NCI-H1092 treated with DMSO at 0.1 percent for 48 hours (cell line): ENCODE data around the gene CCDC154.
"Not testable (repeated sequence)": the region's sequence is repeated elsewhere in the genome, so short reads cannot be mapped to it uniquely, and the experiment has no call there.

Experiments
- DNase-seq: peaks from one replicate; lab custom pipeline; 2025; lab: John Stamatoyannopoulos, UW

The CCDC154 gene, protein sequence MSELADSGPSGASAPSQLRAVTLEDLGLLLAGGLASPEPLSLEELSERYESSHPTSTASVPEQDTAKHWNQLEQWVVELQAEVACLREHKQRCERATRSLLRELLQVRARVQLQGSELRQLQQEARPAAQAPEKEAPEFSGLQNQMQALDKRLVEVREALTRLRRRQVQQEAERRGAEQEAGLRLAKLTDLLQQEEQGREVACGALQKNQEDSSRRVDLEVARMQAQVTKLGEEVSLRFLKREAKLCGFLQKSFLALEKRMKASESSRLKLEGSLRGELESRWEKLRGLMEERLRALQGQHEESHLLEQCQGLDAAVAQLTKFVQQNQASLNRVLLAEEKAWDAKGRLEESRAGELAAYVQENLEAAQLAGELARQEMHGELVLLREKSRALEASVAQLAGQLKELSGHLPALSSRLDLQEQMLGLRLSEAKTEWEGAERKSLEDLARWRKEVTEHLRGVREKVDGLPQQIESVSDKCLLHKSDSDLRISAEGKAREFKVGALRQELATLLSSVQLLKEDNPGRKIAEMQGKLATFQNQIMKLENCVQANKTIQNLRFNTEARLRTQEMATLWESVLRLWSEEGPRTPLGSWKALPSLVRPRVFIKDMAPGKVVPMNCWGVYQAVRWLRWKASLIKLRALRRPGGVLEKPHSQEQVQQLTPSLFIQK

DNA sequence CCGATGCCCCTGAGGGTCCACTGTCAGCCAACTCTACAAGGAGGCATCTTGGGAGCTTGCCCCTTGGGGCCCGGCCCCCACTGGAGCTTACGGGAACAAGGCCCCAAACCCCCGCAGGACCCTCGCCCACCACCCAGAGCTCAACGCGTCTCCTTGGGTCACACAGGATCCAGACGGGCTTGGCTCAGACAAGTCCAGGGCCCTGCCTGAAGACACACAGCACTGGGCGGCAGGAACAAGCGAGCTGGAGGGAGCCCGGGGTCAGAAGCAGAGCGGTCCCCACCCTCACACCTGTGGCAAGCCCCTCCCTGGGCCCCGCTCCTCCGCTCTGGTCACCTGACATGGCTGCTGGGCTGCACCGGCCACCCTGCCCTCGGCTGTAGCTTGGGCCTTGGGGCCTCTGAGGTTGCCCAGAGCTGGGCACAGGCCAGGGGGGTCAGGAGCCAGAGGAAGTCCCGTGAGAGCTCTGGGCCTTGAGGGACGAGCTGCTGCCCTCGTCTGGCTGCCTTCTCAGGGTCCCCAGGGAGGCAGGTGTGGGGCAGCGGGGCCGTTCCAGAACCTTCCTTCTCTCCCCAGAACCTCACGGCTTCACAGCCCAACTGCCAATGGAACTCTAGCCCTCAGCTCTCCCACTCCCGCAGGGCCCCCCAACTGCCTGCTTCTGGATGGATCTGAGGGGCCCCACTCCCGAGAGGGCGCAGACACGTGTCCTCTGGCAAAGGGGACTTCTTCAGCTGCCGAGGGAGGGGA is at the start of gene CCDC154:
Gene CCDC154, minus strand, starts transcription at position 577 of the 750 bp plus-strand sequence. Its CDS starts 234 bp downstream, at position 343.
- no peak for DNase-seq

DNA sequence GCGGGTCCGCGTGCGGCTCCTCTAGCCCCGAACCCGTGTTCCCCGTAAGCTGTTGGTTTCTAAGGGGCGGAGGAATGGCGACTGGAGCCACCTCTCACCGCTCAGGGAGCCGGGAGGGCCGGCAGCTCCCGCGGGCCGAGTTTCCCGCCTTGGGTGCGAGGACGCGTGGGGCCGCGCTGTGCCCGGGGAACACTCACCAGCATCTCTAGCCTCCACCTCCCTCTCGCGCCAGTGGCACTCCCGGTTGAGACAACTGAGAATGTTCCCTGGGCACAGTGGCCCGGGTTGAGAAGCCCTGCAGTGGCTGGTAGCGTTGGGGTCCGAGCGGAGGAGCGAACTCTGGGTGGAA is 49.4 kb upstream of the CCDC154 start:
- DNase-seq = no peak

DNA sequence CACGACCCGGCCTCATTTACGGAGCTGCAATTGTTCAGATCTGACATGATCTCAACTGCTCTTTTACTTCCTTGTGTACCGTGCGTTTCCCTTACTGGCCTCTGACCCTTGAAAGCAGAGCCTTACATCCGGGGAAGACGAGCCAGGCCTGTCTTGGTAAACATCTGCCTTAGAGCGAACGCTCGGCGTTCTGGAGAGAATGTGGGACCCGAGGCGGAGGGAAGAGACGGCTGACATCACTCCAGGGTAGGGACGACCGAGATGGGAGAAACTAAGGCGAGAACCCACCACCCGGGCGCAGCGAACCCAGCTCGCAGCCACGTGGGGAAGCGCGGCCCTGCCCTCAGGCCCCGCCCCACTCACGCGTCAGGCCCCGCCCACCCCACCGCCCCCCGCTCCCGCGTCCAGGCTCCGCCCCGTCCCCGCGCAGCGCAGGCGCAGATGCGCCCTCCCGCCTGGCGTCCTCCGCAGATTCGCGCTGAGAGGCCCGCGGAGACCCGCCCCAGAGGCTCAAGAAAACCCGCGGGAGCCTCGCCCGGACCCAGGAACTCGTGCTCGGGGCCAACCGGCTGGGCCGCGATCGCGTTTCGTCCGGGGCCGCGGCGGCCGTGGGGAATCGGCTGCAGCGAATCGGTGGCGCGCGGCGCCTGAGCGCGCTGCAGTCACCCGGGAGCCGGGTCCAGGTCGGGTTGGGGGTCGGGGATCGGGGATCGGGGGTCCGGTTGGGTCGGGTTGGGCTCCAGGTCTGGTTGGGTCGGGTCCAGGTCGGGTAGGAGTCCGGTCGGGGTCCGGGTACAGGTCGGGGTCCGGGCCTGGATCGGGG is 48.8 kb upstream of the CCDC154 start, which contains the start of gene TELO2:
Gene TELO2, plus strand, starts transcription at position 438 of the 823 bp plus-strand sequence. CDS start 922 bp downstream, outside the sequence.
- peak; percentile 77 for DNase-seq

DNA sequence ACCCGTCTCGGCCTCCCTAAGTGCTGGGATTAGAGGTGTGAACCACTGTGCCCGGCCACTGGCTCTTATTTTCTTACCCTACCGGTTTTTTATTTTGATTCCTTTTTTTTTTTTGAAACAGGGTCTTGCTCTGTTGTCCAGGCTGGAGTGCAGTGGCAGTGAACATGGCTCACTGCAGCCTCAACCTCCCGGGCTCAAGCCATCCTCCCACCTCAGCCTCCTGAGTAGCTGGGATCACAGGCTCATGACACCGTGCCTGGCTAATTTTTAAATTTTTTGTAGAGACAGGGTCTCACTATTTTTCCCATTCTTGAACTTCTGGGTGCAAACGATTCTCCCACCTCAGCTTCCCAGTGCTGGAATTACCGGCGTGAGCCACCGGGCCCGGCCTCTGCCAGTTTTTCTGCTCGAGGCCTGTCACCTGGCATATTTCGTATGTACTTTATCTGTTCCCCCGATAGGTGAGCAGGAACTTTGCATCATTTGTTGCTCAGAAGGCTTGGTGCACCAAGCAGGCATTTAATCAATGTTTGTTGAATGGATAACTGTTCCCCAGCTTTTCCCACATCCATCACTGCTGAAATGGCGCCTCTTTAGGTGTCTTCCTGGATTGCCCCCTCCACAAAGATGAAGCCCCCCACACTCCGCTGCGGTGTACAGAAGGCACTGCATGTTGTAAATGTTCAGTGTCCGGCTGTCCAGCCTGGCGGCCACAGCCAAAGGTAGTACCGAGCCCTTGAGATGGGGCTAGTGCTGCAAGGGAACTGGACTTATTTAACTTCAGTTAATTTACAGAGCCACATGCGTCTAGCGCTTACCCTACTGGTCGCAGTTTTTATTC is 47.9 kb upstream of the CCDC154 start:
- no peak for DNase-seq

DNA sequence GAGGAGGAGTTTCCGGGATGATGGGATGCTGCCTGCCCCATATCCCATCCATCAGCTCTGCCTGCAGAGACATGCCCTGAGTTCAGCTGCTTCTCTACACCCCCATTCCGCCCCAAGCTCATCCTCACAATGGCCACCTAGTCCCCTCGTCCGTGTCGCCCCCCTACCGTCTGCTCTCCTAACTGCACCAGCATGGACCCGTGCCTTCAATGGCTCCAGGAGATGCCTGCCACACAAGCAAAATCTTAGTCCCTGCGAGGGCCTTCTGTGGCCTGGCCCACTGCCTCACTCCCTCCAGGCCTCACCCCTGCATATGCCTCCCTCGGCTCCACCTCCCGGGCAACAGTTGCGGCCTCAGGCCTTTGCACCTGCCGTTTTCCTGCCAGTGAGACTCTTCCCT is 47.0 kb upstream of the CCDC154 start:
- no peak for DNase-seq

DNA sequence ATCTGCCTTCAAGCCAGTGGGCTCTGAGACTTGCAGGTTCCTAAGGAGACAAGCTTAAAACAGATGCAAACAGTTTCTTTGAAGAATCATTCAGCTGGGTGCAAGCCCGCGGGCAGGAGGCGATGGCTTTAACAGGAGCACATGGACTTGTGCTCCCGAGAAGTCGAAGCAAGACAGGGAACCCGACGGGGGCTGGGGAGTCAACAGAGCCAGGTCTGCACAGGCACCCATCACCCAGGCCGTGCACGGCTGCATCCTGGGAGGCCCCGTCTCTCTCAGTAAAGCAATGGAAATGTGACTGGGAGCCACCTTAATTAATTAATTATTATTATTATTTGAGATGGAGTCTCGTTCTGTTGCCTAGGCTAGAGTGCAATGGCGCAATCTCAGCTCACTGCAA is 44.7 kb upstream of the CCDC154 start:
- DNase-seq = no peak

DNA sequence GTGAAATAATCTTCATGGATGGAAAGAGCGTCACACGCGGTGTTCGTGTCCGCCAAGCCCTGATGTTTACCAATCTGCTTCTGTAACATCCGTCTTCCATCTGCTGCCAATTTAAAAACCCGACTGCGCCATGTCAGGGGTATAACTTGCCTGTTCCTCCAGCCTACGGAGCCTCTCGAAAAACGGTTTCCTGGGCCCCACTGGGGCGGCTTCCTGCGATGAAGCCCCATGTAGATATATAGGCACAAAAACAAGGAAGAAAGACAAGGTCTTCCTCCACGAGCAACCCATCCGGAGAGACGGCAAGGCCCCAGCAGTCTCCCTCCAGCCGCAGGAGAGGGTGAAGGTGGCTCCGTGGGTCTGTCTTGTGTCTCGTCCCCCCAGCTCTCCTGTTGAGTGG is 44.3 kb upstream of the CCDC154 start, which contains the start of gene PTX4:
Gene PTX4, minus strand, starts transcription at position 326 of the 400 bp plus-strand sequence. Its CDS starts 35 bp downstream, at position 291.
- no peak for DNase-seq

DNA sequence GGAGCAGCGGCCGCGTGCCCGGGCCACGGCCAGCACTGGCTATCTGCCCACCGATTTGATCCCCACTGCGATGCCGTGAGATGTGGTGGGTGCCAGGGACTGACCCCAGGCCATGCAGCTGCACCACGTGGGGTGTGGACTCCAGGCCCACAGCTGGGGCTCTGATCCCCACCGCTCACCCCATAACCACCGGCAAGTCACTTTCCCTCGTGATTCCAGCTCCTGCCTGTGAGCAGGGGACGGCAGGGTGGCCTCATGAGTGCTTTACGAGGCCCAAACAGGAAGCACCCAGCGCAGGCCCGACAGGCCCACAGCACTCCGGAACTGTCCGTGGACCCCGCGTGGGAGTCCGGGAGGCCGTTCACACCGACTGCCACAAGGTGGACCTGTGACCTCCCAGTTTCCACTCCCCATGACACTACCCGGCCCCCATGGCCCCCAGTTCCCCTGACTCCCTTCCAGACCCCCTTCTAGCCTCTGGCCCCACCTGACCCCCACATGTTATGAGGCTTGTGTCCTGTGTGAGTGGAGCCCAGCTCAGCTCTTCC is 43.8 kb upstream of the CCDC154 start:
- no peak for DNase-seq

DNA sequence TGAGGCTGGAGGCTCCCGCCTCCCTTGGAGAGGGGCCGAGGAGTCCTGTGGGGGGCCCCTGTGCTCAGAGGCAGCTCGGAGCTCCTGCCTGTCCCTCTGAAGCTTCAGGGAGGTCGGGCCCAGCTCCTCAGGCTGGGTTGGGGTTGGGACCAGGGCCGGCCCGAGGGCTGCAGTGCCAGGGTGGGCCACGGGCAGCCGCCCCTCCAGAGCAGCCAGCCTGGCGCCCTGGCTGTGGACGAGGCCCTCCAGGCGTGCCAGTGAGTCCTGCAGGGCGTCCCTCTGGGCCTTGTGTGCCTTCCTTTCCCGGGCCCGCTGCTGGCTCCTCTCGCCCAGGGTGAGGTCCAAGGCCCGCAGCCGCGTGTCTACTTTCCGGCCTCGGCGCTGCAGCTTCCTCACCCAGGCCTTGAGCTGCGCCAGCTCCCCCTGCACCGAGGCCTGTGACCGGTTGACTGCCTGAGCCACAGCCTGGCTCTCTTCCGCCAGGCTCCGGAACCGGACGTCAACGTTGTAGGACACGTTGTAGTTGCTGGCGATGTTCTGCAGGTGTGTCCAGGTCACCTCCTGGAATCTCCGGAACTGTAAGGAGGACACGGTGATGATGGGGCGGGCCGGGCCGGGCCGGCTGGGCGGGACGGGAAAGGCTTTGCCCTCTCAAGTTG is 43.2 kb upstream of the CCDC154 start:
- DNase-seq = no peak

DNA sequence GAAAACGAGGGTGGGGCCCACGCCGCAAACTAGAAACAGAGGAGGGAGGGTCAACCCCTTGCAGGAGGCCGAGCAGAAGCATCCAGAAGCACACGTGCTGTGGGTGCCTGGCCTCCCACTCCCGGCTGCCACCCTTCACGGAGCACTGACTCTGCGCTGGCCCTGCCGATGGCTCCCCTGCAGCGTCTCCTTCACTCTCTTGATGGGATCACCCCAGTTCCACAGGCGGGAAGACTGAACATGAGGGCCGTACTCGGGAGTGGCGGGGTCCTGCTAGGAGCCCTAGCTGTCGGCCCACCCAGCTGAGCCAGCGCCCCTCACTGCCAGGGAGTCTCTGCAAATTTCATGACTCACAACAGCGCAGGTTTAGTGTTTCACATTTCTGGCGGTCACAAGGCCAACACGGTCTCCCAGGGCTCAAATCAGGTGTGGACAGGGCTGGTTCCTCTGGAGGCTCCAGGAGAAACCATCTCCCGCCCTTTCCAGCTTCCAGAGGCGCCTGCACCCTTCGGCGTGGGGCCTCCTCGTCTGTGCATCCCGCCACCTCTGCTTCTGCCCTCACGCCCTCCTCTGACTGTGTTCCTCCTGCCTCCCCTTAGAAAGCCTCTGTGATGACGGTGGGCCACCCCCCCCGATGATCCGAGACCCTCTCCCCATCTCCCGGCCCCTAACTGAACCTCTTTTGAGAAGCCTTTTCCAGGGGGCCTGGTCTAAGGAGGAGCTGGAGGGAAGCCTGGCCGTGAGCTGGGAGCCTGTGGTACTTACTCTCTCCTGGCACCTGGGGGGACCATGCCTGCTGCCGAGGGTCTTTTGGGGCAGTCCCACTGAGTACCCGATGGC is 42.4 kb upstream of the CCDC154 start:
- no peak for DNase-seq

DNA sequence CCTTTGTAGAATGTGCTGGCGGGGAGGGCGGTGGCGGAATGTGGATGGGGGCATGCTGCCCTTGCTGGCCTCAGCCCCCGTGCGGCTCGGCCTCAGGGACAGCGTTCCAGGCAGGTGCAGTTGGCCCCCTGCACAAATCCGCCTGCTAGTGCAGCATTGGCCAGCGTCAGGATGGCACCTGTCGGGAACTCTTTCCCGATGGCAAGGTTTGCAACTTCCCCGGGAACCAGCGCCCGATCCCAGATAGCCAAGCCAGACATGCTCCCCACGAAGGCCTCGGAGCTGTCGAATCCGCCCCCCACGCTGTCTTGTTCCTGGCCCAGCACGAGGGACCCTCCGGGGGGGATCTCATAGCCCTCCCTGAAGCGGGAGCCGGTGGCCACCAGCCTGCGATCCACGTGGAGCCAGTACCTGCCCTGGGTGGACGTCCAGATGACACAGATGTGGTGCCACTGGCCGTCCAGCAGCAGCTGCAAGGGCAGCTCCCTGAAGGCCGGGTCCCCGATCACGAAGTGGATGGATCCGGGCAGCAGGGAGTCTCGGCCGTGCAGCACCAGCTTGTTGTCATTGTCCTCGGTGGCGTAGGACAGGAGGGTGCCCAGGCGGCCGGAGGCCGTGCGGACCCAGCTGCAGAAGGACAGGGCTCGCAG is 41.6 kb upstream of the CCDC154 start:
- no peak for DNase-seq

DNA sequence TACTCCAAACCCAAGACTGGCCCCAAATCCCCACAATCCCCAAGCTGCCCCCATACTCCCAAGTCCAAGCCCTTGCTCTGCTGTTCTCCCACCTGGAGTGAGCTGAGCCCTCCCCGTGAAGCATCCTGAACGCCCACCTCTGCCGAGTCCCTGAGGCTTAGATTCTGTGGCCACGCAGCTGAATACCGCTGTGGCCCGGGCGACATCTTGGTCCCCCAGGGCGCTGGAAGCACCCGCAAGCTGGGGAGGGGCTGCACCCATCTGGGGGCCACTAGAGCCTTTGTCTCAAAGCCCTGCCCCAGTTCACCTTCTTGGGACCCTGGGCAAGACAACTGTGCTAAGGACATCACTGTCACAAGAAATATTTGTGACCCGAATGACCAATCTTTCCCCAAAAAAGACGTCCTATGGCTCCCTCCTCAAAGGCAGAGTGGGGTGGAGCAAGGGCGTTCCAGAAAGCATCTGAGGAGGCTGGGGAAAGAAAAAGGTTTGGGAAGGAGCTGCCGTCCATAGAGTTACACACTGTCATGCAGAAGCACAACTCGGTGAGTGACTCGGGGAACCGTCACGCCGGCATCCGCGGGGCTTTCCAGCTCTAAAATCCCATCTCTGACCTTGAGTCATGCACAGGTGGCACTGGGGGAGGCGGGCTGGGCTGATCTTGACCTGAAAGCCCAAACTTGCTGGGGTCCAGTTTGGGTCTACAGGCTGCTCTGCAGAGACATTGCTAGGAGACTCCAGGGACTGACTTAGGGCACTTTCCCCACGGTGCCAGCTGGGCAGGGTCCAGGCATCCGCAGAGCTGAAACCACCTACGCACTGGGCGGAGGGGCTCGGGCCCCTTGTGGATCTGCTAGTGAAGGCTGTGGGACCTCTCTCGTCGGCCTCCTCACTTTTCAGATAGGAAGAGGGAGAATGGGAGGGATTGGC is 37.8 kb upstream of the CCDC154 start:
- DNase-seq = no peak

DNA sequence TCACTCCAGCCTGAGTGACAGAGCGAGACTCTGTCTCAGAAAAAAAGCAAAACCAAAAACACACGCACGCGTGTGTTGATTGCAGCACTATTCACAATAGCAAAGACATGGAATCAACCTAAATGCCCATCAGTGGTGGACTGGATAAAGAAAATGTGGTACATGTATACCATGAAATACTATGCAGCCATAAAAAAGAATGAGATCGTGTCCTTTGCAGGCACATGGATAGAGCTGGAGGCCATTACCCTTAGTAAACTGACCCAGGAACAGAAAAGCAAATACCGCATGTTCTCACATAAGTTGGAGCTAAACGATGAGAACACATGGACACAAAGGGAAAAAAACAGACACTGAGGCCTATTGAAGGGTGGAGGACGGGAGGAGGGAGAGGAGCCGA is 34.6 kb upstream of the CCDC154 start:
- DNase-seq = not testable (repeated sequence)

DNA sequence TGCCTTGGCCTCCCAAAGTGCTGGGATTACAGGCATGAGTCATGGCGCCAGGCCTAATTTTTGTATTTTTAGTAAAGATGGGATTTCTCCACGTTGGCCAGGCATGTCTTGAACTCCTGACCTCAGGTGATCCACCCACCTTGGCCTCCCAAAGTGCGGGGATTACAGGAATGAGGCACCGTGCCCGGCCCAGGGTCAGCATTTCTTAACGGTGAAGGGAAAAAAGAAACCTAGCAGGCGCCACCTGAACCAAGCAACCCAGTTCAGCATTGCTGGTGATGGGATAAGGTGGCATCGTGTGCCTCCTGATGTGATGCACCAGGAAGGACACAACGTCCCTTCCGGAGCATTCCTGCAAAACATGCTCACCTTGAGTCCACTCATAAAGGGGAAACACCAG is 32.7 kb upstream of the CCDC154 start:
- no peak for DNase-seq

DNA sequence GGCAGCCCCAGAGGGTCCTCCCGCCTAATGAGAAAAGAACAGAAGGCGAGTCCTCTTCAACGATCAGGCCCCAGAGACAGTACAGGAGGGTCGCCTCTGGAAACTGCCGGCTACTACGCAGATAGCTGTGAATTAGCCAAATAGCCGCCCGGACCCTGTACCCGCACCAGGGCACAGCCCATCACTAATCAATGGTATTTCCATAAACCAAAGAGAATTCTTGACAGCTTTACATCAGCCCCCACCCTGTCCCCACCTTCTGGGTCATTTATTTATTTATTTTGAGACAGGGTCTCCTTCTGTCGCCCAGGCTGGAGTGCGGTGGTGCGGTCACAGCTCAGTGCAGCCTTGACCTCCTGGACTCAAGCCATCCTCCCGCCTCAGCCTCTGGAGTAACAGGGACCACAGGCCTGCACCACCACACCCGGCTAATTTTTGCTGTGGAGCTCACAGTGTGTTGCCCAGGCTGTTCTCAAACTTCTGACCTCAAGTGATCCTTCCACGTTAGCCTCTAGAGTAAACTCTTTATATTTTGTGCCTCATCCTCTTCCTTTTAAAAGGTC is 31.3 kb upstream of the CCDC154 start:
- DNase-seq = no peak

DNA sequence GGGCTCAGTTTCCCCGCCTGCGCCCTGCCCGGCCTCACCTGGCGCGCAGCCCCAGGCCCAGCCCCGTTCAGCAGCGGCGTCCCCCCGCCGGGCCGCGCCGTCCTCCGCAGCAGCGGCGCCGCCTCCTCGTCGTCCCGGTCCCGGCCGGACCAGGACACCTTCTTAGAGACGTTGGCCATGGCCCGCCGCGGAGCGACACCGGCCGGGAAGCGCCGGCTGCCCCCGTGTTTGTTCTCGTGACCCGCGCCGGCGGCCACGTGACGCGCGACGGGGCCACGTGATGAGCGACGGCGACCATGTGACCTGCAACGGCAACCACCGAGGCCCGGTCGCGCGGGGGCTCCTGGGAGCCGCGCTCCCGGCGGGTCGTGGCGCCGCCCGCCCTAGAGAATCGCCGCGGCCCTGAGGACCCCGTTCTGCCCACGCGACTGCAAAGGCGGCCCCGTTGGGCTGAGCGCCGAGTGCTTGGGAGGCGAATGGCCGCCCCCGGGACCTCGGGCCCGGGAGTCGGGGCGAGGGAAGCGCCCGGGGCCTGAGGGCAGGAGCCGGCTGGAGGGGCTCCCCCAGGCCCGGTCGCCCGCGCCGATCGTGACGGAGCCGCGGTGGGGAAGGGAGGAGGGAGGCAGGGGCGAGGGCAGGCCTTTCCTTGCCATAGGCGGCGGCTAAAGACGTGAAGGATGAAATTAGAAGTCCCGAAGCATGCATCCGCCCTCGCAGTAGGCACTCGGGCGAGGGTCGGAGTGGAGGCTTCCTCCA is 30.6 kb upstream of the CCDC154 start, which contains the start of gene CLCN7:
Gene CLCN7, minus strand, starts transcription at position 233 of the 756 bp plus-strand sequence. Its CDS starts 54 bp downstream, at position 179.
- peak; percentile 68 for DNase-seq
